NCI-H774 (cell line): Measurements from ENCODE around the gene SPINK8.
"Not testable (repeated sequence)": the region's sequence is repeated elsewhere in the genome, so short reads cannot be mapped to it uniquely, and the experiment has no call there.

Experiments
- DNase-seq: peaks from one replicate; lab custom pipeline; 2025; lab: John Stamatoyannopoulos, UW

SPINK8 gene

DNA sequence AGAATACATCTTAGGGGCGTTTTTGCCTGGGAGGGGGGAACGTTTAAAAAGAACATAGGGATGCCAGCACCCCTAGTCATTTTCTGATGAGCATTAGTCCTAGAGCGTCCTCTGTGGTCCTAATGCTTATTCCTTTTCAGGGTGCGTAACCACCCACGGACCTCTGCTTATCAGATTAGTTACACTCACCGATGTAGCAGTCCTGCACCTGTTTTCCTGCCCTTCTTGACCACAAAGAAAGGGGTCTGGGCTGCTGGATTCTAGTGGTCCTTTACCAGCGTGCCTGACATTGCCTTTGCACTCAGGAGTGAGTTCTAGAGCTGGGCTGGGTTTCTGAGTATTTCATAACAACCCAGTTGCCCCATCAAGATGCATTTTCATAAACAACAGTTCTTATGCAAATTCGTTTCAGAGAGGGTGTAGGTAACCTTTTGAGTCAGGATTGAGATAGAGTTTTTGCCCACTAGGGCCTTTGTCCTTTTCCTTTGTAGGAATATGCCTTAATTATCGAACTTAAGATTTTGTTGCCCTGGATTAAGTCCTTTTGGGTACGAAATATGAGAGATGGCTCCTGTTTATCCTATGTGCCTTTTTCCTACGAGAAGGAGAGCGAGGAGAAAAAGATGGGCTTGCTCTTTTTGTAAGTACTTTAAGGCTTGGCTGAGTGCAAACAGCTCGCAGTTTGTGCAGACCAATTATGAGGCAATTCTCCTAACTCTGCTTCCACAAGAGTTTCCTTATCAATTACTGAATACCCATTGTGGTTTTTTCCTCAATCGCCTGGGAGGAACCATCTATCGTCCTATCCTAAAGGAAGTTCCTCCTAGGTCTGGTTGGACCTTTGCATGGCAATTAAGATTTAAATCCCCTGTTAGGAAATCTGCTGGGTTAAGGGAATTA is at the start of gene SPINK8:
Gene SPINK8, minus strand, starts transcription at position 316 of the 900 bp plus-strand sequence. CDS start 5,320 bp downstream, outside the sequence.
- not testable (repeated sequence) for DNase-seq

DNA sequence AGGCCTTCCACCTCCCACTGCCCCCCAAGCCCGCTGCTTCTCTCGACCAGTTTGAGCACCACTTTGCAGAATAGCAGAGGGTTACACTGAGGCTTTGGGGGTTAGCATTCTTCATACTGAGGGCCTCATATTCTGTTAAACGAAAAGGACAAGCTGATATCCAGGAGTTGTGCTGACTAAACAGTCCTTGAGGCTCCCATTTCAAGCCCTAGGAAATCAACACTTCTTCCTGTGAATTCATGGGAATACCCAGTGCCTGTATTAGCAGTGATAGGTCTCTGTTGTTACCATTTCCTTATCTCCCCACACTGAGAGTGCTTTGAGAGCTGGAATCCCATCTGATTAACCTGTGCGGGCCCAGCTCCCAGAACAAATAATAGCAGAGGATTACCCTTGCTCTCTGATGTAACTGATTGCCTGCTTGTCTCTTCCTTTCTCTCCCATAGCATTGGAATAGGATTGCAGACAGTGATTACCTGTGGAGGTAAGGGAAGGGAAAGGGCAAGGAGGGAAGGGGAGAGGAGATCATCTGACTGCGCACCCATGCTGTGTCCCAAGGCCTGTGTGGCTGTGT is 39.5 kb upstream of the SPINK8 start:
- no peak for DNase-seq

DNA sequence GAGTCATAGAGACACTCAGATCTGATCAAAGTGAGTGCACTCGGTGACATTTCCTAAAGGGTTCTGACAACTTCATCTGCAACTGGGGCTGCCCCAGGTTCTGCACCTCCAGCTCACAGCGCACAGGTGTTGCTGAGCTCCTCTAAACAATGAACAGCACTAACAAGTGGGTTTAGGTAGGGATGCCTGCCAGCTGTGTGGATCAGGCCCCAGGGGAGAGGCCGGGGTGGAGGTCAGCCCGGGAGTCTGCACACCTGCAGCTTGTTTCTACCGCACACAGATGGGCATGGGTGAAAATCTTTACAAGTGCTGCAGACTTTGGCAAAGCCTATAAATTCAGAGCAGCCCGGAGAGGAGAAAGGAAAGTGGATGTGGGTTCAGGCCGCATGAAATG is 38.9 kb upstream of the SPINK8 start:
- no peak for DNase-seq

DNA sequence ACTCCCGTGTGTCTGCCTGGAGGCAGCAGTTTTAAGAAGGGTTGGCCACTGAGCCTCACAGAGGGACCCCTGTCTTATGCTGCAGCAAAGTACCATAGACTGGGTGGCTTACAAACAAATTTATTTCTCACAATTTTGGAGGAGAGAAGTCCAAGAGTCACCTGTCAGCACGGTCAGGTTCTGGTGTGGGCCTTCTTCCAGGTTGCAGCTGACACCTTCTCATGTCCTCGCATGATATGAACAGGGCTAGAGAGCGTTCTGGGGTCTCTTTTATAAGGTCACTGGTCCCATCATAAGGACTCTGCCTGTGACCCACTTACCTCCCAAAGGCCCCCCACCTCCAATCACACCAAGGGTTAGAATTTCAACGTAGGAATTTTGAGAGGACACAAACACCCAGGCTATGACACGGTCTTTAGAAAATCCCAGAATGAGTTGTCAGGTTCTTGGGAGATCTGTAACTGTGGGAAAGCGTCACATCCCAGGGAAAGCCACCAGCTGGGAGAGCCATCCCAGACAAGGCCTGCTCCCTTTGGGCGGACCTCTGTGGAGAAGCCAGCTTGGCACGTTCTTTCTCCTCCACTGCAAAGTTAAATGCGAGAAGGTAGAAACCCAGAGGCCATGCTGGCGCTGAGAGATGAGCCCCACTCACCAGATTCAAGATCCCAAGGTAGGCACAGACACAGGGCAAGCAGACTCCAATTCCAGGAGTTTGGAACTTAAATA is 38.4 kb upstream of the SPINK8 start, which contains the start of gene FBXW12:
Gene FBXW12, plus strand, starts transcription at position 569 of the 726 bp plus-strand sequence. CDS start 549 bp downstream, outside the sequence.
- DNase-seq = no peak

DNA sequence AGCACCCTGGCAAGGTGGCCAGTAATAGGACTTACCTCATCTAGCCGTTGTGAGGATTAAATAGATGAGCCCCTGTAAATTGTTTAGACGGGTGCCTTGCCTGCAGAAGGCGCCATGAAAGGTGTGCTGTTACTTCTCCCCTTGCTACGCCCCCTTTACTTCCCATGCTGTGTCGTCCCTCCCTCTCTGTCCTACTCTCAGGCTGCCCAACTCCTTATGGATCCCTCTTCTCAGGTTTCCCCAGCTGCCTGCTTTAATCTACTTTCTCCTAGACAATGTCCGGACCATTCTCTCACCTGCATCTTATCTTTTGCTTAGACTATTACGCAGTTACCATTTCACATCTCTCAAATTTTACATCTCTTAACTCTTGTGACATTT is 36.9 kb upstream of the SPINK8 start:
- no peak for DNase-seq

DNA sequence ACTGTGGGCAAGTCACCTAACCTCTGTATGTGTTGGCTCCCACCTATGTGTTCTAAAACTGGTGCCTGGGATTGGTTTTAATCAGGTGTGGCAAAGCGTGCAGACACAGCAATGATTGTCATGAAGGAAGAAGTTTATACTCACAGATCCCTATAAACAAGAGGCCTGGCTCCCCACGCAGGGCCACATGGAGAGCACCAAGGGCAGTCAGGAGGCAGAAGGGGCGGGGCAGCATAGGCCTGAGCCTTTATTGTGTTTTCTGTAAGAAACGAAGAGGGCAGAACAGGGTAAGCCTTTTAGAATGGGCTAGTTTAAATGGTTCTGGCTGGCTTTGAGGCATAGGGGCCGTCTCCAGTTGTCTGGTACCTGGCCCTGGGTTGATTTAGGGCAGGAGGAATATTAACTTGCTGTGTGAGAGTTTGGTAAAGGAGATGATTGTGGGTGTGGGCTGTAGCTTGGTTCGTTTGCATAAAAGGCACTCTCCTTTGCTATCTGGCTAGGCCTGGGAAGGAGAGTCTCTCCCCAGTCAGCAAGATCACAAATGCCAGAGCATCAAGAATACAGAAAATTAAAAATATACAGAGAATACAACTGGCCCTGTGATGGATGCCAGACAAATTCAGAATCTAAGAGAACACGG is 36.4 kb upstream of the SPINK8 start:
- DNase-seq = no peak

DNA sequence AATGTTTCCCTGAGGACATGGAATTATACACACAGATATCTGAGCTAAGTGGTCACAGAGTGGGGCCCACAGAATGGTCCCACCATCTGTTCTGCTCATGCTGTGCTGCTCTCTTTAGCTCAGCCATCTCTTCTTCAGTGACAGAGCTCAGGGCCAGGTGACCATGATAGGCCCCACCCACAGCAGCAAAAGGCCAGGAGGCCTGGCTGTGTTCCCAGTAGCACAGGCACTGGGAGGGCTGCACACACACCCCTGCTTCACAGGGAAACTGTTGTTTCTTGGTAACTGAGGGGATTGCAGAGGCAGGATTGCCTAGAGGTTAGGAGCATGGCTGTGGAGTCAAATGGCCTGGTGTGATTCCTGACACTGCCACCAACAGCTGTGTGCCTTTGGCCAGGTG is 33.7 kb upstream of the SPINK8 start:
- DNase-seq = peak; percentile 0

DNA sequence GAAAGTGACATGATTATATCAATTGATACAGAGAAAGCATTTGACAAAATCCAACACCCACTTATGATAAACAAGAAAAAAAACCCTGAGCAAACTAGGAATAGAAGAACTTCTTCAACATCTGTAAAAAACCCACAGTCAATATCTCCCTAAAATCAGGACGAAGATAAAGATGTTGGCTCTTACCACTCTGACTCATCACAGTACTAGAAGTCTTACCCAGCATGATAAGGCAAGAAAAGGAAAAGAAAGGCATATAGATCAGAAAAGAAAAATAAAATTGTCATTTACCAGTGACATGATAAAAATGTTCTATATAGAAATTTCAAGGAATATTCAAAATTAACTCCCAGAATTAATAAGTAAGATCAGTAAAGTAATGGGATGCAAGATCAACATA is 31.4 kb upstream of the SPINK8 start:
- DNase-seq = no peak

DNA sequence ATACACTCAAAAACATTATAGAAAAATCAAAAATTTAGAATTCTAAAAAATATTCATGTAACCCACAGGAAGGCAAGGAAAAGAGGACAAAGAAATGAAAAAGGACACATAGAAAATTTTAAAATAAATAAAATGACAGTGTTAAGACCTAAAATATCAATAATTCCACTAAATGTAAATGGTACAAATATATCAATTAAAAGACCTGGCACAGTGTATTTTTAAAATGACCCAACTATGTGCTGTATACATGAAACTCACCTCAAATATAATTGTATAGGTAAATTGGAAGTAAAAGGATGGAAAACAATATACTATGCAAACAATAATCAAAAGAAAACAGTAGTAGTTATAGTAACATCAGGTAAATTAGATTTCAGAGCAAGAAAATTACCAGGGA is 28.5 kb upstream of the SPINK8 start:
- no peak for DNase-seq

DNA sequence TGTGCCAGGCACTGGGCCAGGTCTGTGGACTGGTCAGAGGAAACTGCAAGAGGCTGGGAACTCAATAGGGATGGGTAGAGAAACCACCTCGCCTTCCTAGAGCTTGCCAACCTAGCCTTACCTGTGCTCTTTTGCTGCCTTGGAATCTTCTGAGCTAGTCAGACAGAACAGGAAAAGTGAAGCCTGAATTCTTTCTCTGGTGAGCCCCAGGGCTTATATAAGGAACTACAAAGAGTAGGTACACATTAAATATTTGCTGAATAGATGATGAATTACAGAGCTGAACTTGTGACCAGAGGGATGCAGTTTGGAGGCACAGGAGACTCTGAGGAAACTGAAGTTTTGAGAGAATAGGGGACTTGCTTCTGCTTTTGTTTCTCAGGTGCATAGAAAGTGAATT is 23.0 kb upstream of the SPINK8 start:
- no peak for DNase-seq

DNA sequence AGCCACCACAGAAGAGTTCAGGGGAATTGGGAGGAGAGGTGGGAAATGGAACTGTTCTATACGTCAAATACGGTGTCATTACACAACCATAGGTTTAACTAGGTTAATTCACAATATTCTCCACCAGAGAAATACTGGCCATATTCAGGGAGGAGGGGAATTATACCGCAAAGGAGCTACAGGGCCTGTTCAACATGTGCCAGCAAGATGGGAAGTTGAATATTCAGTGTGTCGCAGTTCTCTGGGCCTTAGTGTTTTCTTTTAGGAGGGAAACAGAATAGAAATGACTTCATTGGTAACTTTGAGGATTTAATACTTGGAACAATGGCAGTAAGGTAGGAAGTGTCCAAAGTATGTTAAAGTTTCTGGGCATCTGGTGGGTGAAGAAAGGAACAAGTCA is 20.5 kb upstream of the SPINK8 start:
- no peak for DNase-seq

DNA sequence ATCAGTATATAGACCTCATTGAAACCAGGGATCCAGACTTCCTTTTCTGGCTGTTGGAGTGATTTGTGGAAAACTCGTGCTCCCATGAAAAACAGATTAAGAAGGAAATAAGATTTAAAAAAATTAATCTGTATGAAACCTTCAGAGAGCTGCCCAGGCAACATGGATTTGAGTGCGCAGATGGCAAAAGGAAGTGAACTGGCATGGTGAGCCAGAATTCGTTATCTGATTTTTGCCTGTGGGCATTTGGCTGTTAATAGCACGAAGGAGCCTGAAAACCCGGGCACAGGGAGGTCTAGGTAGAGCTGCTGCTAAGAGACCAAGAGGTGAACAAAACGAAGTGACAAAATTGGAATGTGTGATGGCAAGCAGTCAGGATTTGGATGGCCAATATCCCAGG is 19.1 kb upstream of the SPINK8 start:
- DNase-seq = no peak

DNA sequence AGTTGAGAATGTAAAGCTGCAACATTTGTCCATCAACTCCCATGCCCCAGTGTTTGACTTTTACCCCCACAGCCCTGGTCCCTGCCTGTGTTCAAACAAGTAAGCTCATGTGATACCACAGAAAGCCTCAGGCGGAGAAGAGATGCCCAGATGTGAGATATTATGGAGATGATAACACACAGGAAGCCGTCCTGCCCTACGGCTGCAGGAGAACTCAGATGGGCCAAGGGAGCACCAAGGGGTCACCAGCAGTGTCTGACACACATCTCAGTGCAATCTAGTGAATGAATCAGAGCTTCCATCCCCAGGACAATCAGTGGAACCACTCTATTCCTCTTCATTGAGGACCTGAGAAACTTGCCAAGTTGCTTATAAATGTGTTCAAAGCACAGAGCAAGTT is 14.0 kb upstream of the SPINK8 start:
- no peak for DNase-seq

DNA sequence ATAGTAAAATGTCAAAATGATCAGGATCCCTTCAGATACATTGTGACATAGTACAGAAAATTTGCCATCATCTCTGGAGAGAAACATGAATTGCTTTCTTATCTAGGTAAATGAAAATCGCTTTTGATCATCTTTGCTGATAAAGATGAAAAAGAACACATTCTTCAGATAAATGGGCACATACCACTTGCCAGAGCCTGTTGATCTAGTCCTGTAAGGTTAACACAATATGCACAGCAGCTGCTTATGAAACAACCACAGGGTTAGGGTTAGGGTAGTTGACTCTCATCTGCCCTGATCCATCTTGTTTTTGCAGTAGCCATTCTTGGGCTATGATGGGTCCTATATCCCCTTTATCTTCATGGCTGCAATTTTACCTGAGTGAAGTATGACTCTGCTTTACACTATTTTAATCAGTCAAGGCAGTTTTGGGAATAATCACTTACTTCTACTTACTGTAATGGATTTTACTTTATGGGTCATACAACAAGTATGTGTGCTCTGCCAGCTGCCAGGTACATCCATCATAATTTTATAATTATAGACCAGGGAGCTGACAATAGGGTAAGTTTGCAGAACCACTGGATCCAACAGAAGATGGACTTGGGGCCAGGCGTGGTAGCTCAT is 12.6 kb upstream of the SPINK8 start:
- DNase-seq = no peak

DNA sequence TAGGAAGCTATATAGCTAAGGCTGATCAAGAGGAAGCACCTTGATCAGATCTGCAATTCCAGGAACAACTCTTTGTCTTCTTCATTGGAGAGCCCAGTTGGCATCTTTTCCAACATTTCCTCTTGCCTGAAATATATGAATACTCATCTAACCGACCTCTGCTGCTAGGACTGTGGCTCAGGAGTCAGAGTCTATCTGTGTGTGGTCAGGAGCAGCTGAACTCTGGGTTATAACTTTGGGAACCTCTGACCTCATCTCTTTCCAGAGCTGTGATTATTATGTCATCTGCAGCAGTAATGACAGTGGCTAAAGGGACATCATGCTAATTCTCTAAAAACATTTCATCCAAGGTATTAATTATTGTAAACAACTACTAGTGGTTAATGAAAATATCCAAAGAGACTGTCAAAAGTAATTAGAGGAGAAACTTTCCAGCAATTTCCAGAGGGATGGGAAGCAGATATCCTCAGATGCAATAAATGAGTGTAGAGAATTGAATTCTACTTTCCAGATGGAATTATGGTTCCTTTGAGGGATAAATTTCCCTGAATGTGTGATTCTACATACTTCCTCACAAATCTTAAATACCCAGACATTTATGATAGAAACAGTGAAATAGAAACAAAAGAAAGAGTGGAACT is 11.5 kb upstream of the SPINK8 start:
- no peak for DNase-seq

DNA sequence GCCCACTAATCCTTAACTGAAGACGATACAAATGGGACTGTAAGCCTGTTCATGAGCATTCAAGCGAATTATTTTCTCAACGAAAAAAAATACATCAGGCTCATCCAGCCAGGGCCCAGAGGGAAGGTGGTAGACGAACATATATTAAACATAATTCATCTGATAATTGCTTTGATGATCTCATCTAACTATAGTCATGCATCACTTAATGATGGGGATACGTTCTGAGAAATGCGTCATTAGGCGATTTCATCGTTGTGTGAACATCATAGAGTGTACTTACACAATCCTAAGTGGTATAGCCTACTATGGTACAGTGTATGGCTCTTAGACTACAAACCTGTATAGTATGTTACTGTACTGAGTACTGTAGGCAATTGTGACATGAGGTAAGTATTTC is 10.0 kb upstream of the SPINK8 start:
- DNase-seq = no peak

DNA sequence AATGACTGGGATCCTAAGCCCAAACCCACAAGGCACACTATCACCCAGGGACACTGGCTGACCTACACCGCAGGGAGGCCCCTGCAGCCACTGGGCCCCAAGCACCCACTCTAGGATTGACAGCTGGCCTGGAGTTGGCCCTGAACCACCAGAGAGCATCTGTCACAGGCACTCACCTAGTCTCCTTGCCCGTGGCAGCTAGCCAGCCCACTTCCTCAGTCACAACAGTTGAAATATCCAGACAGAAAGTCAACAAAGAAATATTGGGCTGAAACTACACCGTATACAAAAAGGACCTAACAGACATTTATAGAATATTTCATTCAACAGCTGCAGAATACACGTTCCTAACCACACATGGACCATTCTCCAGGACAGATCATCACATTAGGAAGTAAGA is 5.2 kb upstream of the SPINK8 start:
- no peak for DNase-seq

DNA sequence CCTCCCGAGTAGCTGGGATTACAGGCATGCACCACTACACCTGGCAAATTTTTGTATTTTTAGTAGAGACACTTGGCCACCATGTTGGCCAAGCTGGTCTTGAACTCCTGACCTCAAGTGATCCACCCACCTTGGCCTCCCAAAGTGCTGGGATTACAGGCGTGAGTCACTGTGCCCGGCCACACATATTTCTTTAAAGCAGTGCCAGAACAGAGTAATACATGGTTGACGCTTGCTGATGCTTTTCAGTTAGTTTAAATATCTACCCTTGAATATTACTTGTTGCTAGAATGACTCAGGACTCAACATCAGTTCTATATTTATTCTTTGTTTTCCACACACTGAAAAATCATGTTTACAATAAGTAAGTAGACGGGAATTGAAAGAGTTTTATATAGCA is 4.1 kb upstream of the SPINK8 start:
- not testable (repeated sequence) for DNase-seq

DNA sequence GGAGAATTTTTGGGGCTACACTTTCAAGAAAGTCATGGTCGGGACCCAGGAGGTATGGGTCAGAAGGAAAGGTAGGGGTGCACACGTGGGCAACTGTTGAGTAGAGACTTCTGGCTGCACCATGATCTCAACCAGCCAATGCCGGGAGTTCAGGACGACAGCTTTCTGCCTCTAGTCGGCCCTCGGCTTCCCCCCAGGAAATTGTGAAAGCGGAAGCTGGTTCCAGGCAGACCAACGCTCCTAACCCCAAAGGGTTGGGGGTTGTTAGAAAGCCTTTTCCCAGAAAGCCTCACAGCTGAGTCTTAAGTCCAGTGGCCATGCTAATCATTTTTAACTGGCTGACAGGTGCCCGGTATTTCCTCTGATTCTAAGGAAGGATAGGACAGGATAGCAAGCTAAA is 1.8 kb upstream of the SPINK8 start:
- DNase-seq = not testable (repeated sequence)

DNA sequence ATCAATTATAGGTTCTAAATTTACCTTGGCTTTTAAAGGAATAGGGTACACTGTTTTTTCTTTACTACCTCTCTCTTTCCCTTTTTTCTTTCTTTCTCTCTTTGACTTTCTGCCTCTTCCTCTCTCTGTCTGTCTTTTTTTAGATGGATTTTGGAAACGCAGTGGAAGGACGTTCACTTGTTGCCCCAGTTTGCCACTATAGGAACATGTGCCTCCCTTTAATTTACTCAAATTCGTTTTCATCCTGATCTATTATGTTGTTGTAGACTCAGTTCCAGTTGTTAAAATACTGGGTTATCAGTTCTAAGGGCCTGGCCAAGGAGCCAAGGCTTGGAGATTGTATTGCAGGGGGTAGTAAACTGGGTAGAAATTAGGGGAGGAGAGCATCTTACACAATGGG is 1.1 kb upstream of the SPINK8 start:
- DNase-seq = no peak

DNA sequence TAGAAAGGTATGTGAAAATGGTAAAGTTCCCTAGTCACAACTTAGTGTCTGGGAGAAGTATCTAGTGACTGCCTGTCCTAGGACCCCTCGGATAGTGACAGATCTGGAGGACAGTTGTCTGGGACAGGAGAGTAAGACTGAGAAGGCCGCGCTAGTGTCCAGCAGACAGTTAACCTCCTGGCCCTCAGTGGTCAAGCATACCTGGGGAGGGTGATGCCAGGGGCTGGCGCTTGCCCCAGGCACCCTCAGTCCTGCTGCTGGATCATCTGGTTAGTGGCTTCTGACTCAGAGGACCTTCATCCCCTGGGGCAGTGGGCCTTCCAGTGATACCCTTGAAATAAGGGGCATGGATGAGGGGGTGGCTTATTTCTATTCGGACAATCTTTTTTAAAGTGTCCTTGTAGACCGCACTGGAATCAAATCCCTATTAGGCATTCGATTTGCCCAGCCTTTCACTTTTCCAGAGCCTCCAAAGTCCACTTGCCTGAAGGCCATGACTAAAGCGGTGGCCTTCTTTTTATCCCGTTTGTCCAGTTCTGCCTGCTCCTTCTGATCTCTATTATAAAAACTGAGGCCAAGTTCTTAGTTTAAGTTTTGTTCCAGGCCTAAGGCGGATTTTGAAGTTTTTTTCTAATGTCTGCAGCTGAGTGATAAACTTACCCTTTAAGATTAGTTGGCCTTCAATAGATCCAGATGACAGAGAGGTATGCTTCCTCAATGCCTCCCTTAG is 1.6 kb downstream of the SPINK8 start:
- not testable (repeated sequence) for DNase-seq
